WTC11 (cell line): ENCODE results near the gene STAC2. TPM values are rescaled to one million over a fixed set of nuclear protein-coding genes. Genes with fewer than 3 reads are reported as not detected.

Experiments
- ATAC-seq: fragments of 200-7000 bp; cut with Tn5 transposase; 2 replicates; pipeline ENCODE4 v1.10.0; 2021; ENCODE audit warnings: mild to moderate bottlenecking, moderate library complexity
- CTCF ChIA-PET: fragments of 300-600 bp; sonication (Branson Sonifier 250); formaldehyde crosslinking; loops from one replicate; lab custom pipeline; 2021; ENCODE audit warnings: antibody characterized with exemption; lab: Charles Lee
- POLR2A ChIA-PET: fragments of 350-600 bp; sonication (Branson Sonifier 250); formaldehyde crosslinking; loops from one replicate; lab custom pipeline; 2021; ENCODE audit warnings: antibody characterized with exemption; lab: Charles Lee
- DNase-seq: peaks from one replicate; pipeline ENCODE4 v3.0.0; 2021; ENCODE audit warnings: low spot score
- H3K27ac Mint-ChIP-seq: 2 replicates; pipeline ENCODE4 v1.8.0; 2021; ENCODE audit warnings: mixed read lengths
- H3K27me3 Mint-ChIP-seq: 2 replicates; pipeline ENCODE4 v1.8.0; 2021; ENCODE audit warnings: low read depth, mild to moderate bottlenecking, moderate library complexity, mixed read lengths
- H3K36me3 Mint-ChIP-seq: 2 replicates; pipeline ENCODE4 v1.8.0; 2021; ENCODE audit warnings: mixed read lengths
- H3K4me1 Mint-ChIP-seq: 2 replicates; pipeline ENCODE4 v1.8.0; 2022; ENCODE audit warnings: mixed read lengths
- H3K4me3 Mint-ChIP-seq: 2 replicates; pipeline ENCODE4 v1.8.0; 2021; ENCODE audit warnings: mild to moderate bottlenecking, moderate library complexity, mixed read lengths
- H3K9me3 Mint-ChIP-seq: 2 replicates; pipeline ENCODE4 v1.8.0; 2021; ENCODE audit warnings: mixed read lengths
- CREM ChIP-seq: sonication (generic); formaldehyde crosslinking; IDR thresholded peaks from 2 replicates; pipeline ENCODE4 v1.8.1; 2022; ENCODE audit warnings: mild to moderate bottlenecking, missing genetic modification reagents, moderate library complexity
- ESRRA ChIP-seq: sonication (generic); formaldehyde crosslinking; IDR thresholded peaks from 2 replicates; pipeline ENCODE4 v1.8.1; 2022; ENCODE audit warnings: mild to moderate bottlenecking, missing genetic modification reagents, borderline replicate concordance
- FOXJ3 ChIP-seq: sonication (generic); formaldehyde crosslinking; IDR thresholded peaks from 2 replicates; pipeline ENCODE4 v1.9.0; 2021; ENCODE audit warnings: missing genetic modification reagents, mild to moderate bottlenecking, borderline replicate concordance
- FOXP1 ChIP-seq: sonication (generic); formaldehyde crosslinking; IDR thresholded peaks from 2 replicates; pipeline ENCODE4 v1.8.0; 2022; ENCODE audit warnings: missing genetic modification reagents, mild to moderate bottlenecking, moderate library complexity, borderline replicate concordance
- HMGA2 ChIP-seq: fragments of 250-450 bp; sonication (Bioruptor Pico); IDR thresholded peaks from 2 replicates; pipeline ENCODE4 v1.4.0; 2021; ENCODE audit warnings: mild to moderate bottlenecking, moderate library complexity
- MXD4 ChIP-seq: fragments of 250-450 bp; sonication (Bioruptor Pico); IDR thresholded peaks from 2 replicates; pipeline ENCODE4 v1.8.0; 2021; ENCODE audit warnings: mild to moderate bottlenecking, moderate library complexity, borderline replicate concordance
- NFATC4 ChIP-seq: fragments of 250-450 bp; sonication (Bioruptor Pico); IDR thresholded peaks from 2 replicates; pipeline ENCODE4 v1.9.0; 2021; ENCODE audit warnings: mild to moderate bottlenecking
- SMAD3 ChIP-seq: sonication (generic); formaldehyde crosslinking; IDR thresholded peaks from 2 replicates; pipeline ENCODE4 v1.8.0; 2022; ENCODE audit warnings: missing genetic modification reagents, mild to moderate bottlenecking, borderline replicate concordance
- ZNF121 ChIP-seq: sonication (generic); formaldehyde crosslinking; IDR thresholded peaks from 2 replicates; pipeline ENCODE4 v1.8.0; 2023; ENCODE audit warnings: missing genetic modification reagents
- ZNF317 ChIP-seq: sonication (generic); formaldehyde crosslinking; IDR thresholded peaks from 2 replicates; pipeline ENCODE4 v1.8.1; 2023; ENCODE audit warnings: low read depth, mild to moderate bottlenecking, moderate library complexity, missing genetic modification reagents, borderline replicate concordance
- ZNF416 ChIP-seq: fragments of 250-450 bp; sonication (Bioruptor Pico); IDR thresholded peaks from 2 replicates; pipeline ENCODE4 v1.9.0; 2021; ENCODE audit warnings: mild to moderate bottlenecking, inconsistent platforms
- ZNF671 ChIP-seq: fragments of 250-450 bp; sonication (Bioruptor Pico); IDR thresholded peaks from 2 replicates; pipeline ENCODE4 v1.8.0; 2021; ENCODE audit warnings: mild to moderate bottlenecking
- total RNA-seq: library from RNA; stranded (reverse); gene quantifications from 3 replicates; pipeline ENCODE4 v1.2.3, GENCODE V29; 2021
- TF ChIP-seq, protein P1 (sequence below): fragments of 250-450 bp; sonication (Bioruptor Pico); IDR thresholded peaks from 2 replicates; pipeline ENCODE4 v2.1.2; 2022; ENCODE audit warnings: mild to moderate bottlenecking, moderate library complexity
- TF ChIP-seq, protein P2 (sequence below): sonication (generic); formaldehyde crosslinking; IDR thresholded peaks from 2 replicates; pipeline ENCODE4 v1.8.1; 2023; ENCODE audit warnings: mild to moderate bottlenecking, missing genetic modification reagents
- TF ChIP-seq, protein P3 (sequence below): fragments of 250-450 bp; sonication (Bioruptor Pico); IDR thresholded peaks from 2 replicates; pipeline ENCODE4 v1.9.0; 2021; ENCODE audit warnings: mild to moderate bottlenecking
- TF ChIP-seq, protein P4 (sequence below): sonication (generic); formaldehyde crosslinking; IDR thresholded peaks from 2 replicates; pipeline ENCODE4 v1.8.1; 2022; ENCODE audit warnings: mild to moderate bottlenecking, moderate library complexity, missing genetic modification reagents
- TF ChIP-seq, protein P5 (sequence below): sonication (generic); formaldehyde crosslinking; IDR thresholded peaks from 2 replicates; pipeline ENCODE4 v1.8.1; 2022; ENCODE audit warnings: low read depth, missing genetic modification reagents, borderline replicate concordance
- TF ChIP-seq, protein P6 (sequence below): fragments of 250-450 bp; sonication (Bioruptor Pico); IDR thresholded peaks from 2 replicates; pipeline ENCODE4 v1.9.0; 2021; ENCODE audit warnings: mild to moderate bottlenecking
- TF ChIP-seq, protein P7 (sequence below): sonication (generic); formaldehyde crosslinking; IDR thresholded peaks from 2 replicates; pipeline ENCODE4 v1.8.1; 2023; ENCODE audit warnings: mild to moderate bottlenecking, moderate library complexity, missing genetic modification reagents
- TF ChIP-seq, protein P8 (sequence below): sonication (generic); formaldehyde crosslinking; conservative IDR thresholded peaks from 2 replicates; pipeline ENCODE4 v1.8.1; 2022; ENCODE audit warnings: mild to moderate bottlenecking, missing genetic modification reagents
- TF ChIP-seq, protein P9 (sequence below): fragments of 200-600 bp; IDR thresholded peaks from 2 replicates; pipeline ENCODE4 v1.8.0; 2022; ENCODE audit warnings: antibody characterized with exemption

The STAC2 gene
- total RNA-seq, 1 experiment from 2014 or later = 4.2 TPM

DNA sequence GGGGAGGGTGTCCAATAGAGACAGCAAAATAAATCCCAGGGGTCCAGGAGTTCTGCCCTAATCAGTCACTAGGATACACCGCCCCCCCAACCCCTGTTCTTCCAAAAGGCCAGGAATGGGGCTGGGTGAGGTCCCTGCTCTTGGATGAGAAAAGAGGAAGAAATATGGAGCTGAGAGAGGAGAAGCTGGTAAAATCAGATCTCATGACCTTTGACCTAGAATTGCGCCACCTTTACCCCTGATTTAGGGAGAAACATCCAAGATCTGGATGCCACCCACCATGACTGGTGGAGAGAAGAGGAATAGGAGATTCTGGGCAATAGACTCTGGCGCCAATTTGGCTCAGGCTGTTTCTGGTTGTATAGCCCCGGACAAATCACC, 27.6 kb downstream of the STAC2 start:
- H3K27me3 Mint-ChIP-seq = no peaks in the 10 kb centered on the region; the same call in 1 of the 2 replicates
- ATAC-seq (no peak), DNase-seq (no peak)
- peaks cover 56% of the 10 kb centered on the region for H3K4me1 Mint-ChIP-seq
- POLR2A ChIA-PET = no interaction called here
- CTCF ChIA-PET = interaction anchor here (0.6 to 4.8 kb wide), 5 partner anchors 9 to 37 kb away, joined by 3 to 62 read pairs (median 7); no protein-coding TSS in a partner anchor
- H3K27ac Mint-ChIP-seq = peak overlapping the region; percentile 74
- H3K9me3 Mint-ChIP-seq = no peaks in the 10 kb centered on the region
- H3K4me3 Mint-ChIP-seq = peak overlapping the region; percentile 98
- peaks cover 35% of the 10 kb centered on the region for H3K36me3 Mint-ChIP-seq
- TF ChIP-seq, protein P1, sequence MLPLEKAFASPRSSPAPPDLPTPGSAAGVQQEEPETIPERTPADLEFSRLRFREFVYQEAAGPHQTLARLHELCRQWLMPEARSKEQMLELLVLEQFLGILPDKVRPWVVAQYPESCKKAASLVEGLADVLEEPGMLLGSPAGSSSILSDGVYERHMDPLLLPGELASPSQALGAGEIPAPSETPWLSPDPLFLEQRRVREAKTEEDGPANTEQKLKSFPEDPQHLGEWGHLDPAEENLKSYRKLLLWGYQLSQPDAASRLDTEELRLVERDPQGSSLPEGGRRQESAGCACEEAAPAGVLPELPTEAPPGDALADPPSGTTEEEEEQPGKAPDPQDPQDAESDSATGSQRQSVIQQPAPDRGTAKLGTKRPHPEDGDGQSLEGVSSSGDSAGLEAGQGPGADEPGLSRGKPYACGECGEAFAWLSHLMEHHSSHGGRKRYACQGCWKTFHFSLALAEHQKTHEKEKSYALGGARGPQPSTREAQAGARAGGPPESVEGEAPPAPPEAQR = no peak
- TF ChIP-seq ZNF671 (CRISPR knock-in tag) = no peak
- TF ChIP-seq, protein P2, sequence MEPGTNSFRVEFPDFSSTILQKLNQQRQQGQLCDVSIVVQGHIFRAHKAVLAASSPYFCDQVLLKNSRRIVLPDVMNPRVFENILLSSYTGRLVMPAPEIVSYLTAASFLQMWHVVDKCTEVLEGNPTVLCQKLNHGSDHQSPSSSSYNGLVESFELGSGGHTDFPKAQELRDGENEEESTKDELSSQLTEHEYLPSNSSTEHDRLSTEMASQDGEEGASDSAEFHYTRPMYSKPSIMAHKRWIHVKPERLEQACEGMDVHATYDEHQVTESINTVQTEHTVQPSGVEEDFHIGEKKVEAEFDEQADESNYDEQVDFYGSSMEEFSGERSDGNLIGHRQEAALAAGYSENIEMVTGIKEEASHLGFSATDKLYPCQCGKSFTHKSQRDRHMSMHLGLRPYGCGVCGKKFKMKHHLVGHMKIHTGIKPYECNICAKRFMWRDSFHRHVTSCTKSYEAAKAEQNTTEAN (CRISPR knock-in tag) = no peak
- TF ChIP-seq, protein P3, sequence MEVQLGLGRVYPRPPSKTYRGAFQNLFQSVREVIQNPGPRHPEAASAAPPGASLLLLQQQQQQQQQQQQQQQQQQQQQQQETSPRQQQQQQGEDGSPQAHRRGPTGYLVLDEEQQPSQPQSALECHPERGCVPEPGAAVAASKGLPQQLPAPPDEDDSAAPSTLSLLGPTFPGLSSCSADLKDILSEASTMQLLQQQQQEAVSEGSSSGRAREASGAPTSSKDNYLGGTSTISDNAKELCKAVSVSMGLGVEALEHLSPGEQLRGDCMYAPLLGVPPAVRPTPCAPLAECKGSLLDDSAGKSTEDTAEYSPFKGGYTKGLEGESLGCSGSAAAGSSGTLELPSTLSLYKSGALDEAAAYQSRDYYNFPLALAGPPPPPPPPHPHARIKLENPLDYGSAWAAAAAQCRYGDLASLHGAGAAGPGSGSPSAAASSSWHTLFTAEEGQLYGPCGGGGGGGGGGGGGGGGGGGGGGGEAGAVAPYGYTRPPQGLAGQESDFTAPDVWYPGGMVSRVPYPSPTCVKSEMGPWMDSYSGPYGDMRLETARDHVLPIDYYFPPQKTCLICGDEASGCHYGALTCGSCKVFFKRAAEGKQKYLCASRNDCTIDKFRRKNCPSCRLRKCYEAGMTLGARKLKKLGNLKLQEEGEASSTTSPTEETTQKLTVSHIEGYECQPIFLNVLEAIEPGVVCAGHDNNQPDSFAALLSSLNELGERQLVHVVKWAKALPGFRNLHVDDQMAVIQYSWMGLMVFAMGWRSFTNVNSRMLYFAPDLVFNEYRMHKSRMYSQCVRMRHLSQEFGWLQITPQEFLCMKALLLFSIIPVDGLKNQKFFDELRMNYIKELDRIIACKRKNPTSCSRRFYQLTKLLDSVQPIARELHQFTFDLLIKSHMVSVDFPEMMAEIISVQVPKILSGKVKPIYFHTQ (CRISPR knock-in tag) = no peak
- TF ChIP-seq, protein P4, sequence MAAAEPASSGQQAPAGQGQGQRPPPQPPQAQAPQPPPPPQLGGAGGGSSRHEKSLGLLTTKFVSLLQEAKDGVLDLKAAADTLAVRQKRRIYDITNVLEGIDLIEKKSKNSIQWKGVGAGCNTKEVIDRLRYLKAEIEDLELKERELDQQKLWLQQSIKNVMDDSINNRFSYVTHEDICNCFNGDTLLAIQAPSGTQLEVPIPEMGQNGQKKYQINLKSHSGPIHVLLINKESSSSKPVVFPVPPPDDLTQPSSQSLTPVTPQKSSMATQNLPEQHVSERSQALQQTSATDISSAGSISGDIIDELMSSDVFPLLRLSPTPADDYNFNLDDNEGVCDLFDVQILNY (CRISPR knock-in tag) = no peak
- TF ChIP-seq ZNF416 (CRISPR knock-in tag) = no peak
- TF ChIP-seq ZNF317 (CRISPR knock-in tag) = no peak
- TF ChIP-seq CREM (CRISPR knock-in tag) = no peak
- TF ChIP-seq, protein P5, sequence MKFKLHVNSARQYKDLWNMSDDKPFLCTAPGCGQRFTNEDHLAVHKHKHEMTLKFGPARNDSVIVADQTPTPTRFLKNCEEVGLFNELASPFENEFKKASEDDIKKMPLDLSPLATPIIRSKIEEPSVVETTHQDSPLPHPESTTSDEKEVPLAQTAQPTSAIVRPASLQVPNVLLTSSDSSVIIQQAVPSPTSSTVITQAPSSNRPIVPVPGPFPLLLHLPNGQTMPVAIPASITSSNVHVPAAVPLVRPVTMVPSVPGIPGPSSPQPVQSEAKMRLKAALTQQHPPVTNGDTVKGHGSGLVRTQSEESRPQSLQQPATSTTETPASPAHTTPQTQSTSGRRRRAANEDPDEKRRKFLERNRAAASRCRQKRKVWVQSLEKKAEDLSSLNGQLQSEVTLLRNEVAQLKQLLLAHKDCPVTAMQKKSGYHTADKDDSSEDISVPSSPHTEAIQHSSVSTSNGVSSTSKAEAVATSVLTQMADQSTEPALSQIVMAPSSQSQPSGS (CRISPR knock-in tag) = no peak
- TF ChIP-seq, all 79 proteins: peak for 0

DNA sequence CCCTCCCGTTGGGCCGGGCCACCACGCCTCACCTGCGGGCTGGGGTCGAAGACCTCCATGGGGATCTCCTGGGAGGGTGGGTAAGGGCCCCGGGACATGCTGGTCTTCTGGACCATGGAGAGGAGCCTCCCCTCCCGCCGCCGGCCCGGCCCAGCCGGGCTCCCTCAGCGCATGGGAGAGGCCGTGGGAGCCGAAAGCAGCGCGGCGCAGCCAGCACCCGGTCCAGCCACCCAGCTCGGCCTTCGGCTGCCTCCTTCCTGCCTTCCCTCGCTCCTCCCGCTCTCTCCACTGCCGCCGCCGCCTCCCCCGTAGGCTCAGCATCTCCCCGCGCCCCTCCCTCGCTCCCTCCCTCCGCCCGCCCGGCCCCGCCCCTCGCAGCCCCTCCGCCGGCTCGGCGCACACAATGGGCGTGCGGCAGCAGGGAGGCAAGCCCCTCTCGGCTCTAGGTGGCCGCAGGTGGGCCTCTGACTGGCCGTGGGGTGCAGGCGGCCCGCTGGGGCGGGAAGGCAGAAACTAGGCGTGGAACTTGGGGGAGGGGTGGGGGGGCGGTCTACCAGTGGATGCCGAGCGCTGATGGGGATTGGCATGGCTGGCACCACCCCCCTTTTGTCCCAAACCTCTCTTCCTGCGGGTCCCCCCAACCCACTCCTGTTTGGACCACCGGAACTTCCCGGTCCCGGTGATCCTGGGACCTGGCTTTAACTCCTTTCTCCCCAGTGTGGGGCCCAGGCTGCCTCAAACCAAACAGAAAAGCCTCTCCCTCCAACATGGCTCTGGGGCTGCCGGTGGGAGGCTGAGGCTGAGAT, 28.2 kb downstream of the STAC2 start, which contains the start of gene CACNB1:
CACNB1 (minus strand) TSS at position 290 of the 806 bp plus-strand sequence; CDS start at position 116, 174 bp downstream.
- ChIA-PET CTCF (interaction anchor here (0.6 to 5.3 kb wide), 9 partner anchors 10 to 47 kb away, joined by 3 to 62 read pairs (median 5); partner anchors contain the start of gene ARL5C), POLR2A (no interaction called here)
- peaks cover 37% of the 10 kb centered on the region for H3K36me3 Mint-ChIP-seq
- no peaks in the 10 kb centered on the region for H3K9me3 Mint-ChIP-seq
- H3K27ac Mint-ChIP-seq = peak within 1 kb of the TSS; percentile 74
- H3K4me3 Mint-ChIP-seq = peak within 1 kb of the TSS; percentile 98
- peaks cover 54% of the 10 kb centered on the region for H3K4me1 Mint-ChIP-seq
- DNase-seq (peak; percentile 85), ATAC-seq (peak; percentile 68)
- H3K27me3 Mint-ChIP-seq = no peaks in the 10 kb centered on the region; the same call in 1 of the 2 replicates
- TF ChIP-seq, protein P6, sequence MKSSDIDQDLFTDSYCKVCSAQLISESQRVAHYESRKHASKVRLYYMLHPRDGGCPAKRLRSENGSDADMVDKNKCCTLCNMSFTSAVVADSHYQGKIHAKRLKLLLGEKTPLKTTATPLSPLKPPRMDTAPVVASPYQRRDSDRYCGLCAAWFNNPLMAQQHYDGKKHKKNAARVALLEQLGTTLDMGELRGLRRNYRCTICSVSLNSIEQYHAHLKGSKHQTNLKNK (CRISPR knock-in tag) = no peak
- TF ChIP-seq FOXJ3 (no peak), NFATC4 (CRISPR knock-in tag) (no peak), FOXP1 (no peak), SMAD3 (CRISPR knock-in tag) (no peak), MXD4 (CRISPR knock-in tag) (no peak), ZNF121 (CRISPR knock-in tag) (no peak), HMGA2 (CRISPR knock-in tag) (no peak), ESRRA (no peak)
- TF ChIP-seq, protein P7, sequence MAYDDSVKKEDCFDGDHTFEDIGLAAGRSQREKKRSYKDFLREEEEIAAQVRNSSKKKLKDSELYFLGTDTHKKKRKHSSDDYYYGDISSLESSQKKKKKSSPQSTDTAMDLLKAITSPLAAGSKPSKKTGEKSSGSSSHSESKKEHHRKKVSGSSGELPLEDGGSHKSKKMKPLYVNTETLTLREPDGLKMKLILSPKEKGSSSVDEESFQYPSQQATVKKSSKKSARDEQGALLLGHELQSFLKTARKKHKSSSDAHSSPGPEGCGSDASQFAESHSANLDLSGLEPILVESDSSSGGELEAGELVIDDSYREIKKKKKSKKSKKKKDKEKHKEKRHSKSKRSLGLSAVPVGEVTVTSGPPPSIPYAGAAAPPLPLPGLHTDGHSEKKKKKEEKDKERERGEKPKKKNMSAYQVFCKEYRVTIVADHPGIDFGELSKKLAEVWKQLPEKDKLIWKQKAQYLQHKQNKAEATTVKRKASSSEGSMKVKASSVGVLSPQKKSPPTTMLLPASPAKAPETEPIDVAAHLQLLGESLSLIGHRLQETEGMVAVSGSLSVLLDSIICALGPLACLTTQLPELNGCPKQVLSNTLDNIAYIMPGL (CRISPR knock-in tag) = 0 out of 2 replicates have a peak, but pooled peaks have one; percentile 64
- TF ChIP-seq, protein P8, sequence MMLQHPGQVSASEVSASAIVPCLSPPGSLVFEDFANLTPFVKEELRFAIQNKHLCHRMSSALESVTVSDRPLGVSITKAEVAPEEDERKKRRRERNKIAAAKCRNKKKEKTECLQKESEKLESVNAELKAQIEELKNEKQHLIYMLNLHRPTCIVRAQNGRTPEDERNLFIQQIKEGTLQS (CRISPR knock-in tag) = no peak
- TF ChIP-seq, protein P9, sequence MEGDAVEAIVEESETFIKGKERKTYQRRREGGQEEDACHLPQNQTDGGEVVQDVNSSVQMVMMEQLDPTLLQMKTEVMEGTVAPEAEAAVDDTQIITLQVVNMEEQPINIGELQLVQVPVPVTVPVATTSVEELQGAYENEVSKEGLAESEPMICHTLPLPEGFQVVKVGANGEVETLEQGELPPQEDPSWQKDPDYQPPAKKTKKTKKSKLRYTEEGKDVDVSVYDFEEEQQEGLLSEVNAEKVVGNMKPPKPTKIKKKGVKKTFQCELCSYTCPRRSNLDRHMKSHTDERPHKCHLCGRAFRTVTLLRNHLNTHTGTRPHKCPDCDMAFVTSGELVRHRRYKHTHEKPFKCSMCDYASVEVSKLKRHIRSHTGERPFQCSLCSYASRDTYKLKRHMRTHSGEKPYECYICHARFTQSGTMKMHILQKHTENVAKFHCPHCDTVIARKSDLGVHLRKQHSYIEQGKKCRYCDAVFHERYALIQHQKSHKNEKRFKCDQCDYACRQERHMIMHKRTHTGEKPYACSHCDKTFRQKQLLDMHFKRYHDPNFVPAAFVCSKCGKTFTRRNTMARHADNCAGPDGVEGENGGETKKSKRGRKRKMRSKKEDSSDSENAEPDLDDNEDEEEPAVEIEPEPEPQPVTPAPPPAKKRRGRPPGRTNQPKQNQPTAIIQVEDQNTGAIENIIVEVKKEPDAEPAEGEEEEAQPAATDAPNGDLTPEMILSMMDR = no peak
